ENCODE results near the gene CCNJL.

- TF ChIP-seq CTCF (IDR thresholded peaks at IDR 0.05; ENCODE audit: low read depth, low read length, missing input control): no peak
- TF ChIP-seq ATF3 (IDR thresholded peaks at IDR 0.05): no peak
- no peak for TF ChIP-seq EGR1 (IDR thresholded peaks at IDR 0.05; ENCODE audit: low read depth in 2 of 2)
- no peak for TF ChIP-seq JUND (IDR thresholded peaks at IDR 0.05)
- no peak for TF ChIP-seq FOXA1 (IDR thresholded peaks at IDR 0.05)
- TF ChIP-seq RXRA (IDR thresholded peaks at IDR 0.05): no peak
- TF ChIP-seq TAF1 (conservative IDR thresholded peaks at IDR 0.05): no peak
These were observed 101.0 kb downstream of the CCNJL start for GRCh38 chr5:160211352-160211751.

Measured in liver (tissue), 3 donors.